ENCODE results near the gene SAPCD1.

Gene SAPCD1

DNA sequence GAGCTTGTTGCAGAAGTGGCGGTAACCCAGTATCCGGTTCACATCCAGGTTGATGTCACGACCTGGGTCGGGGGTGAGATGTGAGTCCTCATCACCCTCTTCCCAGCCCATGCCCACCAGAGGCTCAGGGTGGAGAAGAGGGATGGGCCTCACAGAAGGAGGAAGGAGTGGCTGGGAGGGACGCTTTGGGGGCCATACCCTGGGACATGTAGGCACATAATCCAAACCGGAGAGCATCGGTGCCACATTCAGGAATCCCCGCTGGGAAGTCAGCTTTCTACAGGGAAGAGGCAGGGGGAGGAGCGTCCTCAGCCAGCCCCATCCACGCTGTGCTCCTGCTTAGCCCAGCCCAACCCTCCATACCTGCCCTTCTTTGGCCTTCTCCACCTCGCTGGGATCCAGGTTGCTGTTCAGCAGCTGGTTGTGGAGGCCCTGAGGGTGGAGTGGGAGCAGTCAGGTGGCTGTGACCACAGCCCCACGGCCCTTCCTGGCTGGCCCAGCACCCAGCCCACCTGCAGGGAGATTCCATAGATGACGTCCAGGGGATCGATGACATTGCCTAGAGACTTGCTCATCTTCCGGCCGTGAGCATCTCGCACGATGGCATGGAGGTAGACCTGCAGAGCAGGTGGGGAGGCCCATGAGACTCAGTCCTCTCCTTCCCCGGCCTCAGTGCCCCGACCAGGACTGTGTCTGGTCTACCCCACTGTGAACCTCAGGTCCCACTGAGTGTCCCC lies 18.2 kb downstream of the SAPCD1 start:
- TF ChIP-seq, protein P1, sequence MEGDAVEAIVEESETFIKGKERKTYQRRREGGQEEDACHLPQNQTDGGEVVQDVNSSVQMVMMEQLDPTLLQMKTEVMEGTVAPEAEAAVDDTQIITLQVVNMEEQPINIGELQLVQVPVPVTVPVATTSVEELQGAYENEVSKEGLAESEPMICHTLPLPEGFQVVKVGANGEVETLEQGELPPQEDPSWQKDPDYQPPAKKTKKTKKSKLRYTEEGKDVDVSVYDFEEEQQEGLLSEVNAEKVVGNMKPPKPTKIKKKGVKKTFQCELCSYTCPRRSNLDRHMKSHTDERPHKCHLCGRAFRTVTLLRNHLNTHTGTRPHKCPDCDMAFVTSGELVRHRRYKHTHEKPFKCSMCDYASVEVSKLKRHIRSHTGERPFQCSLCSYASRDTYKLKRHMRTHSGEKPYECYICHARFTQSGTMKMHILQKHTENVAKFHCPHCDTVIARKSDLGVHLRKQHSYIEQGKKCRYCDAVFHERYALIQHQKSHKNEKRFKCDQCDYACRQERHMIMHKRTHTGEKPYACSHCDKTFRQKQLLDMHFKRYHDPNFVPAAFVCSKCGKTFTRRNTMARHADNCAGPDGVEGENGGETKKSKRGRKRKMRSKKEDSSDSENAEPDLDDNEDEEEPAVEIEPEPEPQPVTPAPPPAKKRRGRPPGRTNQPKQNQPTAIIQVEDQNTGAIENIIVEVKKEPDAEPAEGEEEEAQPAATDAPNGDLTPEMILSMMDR (IDR thresholded peaks at IDR 0.05; ENCODE audit: low read depth, low read length) = no peak
- no peak overlapping the region for H3K4me3 ChIP-seq (ENCODE audit: low read depth, low read length)

DNA sequence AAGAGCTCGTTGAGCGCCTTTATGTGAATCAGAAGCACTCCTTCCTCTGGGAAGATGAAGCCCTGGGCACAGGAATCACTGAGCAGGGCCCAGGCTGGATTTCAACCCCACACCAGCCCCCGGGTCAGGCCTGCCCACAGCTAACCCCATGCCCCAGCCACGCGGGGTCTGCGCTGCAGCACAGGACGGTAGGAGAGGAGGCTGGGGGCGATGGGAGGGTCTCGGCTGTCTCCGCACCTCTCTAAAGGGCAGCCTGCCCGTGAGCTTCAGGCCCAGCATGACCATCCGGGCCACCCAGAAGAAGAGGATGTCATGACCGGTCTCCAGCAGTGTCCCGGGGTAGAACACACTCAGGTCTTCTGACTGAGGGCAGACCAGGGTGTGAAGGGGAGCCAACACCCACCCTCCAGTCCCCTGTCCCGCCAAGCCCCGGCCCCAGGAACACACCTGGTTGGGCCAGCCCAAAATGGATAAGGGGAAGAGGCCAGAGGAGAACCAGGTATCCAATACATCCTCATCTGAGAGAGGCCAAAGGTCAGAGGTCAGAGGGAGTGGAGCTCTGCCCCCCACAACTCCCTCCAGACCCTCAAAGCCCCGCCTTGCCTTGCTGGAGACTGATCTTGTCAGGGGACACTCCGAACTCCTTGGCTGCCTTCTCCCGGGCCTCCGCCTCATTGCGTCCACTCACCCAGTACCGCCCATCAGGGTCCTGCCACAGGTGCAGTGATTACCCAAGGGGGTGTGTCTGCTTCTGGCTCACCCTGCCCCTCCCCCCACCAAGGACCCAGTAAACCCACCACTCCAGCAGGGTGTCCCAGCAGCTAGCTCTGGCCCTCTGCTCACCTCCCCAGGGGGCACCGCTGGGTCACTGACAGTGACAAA lies 19.0 kb downstream of the SAPCD1 start:
- TF ChIP-seq, protein P1 (IDR thresholded peaks at IDR 0.05; ENCODE audit: low read depth, low read length) = no peak
- H3K4me3 ChIP-seq (ENCODE audit: low read depth, low read length) = no peak overlapping the region

DNA sequence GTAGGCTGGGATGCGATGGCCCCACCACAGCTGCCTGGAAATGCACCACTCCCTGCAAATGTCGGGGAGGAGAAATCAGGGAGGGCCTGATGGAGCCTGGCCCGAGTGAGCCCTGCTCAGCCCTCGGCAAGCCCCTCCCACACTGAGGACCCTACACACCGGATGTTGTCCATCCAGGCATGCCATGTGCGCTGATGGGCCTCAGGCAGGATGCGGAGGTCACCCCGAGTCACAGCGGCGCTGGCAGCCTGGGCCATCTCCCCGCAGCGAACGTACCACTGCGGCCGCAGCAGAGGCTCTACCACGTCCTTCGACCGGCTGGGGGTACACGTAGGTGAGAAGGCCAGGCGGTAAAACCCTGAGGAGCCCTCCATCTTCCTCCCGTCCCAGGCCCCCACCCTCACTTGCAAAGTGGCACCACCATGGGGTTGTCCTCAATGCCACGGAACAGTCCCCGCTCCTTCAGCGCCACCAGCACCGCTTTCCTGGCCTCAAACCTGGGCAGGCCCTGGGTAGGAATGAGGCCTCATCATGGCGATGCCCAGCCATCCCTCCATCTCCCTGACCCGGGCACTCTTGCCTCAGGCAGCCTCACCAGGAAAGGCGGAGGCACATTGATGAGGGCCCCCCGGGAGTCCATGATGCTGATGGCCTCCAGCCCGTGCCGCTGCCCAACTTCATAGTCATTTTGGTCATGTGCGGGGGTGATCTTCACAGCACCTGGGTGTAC lies 19.8 kb downstream of the SAPCD1 start:
- TF ChIP-seq, protein P1 (IDR thresholded peaks at IDR 0.05; ENCODE audit: low read depth, low read length) = no peak
- no peak overlapping the region for H3K4me3 ChIP-seq (ENCODE audit: low read depth, low read length)

DNA sequence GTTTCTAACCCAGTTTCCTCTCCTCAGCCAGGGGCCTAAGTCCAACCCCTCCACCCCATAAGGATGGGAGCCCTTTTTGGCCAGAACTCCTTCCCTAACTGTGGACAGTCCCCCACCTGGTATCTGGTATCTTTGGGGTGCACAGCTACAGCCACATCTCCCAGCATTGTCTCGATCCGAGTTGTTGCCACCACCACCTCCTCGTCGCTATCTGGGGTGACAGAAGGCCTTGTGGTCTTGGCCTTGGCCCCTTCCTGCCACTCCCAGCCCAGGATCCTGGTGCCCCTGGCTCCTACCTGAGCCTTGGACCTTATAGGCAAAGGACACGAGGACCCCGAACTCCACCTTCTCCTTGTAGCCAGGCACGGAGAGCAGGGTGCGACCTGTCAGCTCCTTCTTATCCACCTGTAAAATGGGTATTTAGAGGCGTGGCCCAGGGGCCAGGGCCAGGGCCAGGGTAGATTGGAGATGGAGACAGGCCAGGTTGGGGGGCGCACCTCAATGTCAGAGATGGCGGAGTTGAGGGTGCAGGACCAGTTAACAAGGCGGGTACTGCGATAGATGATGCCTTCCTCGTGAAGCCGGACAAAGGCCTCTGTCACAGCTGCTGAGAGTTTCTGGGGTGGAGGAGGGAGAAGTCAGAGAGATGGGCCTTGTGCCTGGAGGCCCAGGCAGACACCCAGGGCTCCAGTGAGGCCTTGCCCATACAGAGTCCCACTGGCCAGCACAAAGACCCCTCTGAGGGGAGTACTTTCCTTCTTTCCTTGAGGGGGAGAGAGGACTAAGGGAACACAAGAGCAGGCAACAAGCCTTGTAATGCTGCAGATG lies 21.9 kb downstream of the SAPCD1 start:
- no peak overlapping the region for H3K4me3 ChIP-seq (ENCODE audit: low read depth, low read length)
- TF ChIP-seq, protein P1 (IDR thresholded peaks at IDR 0.05; ENCODE audit: low read depth, low read length) = no peak

DNA sequence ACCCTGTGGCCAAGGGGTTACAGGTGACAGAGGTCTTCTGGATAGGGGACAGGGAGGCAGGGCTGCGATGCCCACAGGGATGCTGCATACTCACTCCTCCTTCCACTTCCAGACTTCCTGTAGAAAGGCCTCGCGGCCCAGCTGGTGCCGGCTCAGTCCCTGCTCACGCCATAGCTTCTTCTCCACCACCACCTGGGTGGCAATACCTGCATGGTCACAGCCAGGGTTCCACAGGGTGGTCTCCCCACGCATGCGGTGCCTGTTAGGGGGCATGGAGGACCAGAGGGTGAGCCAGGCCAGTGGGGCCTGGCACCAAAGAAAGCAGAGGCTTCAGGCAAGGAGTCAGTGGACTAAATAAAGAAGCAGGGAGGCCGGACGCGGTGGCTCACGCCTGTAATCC lies 23.0 kb downstream of the SAPCD1 start:
- no peak overlapping the region for H3K4me3 ChIP-seq (ENCODE audit: low read depth, low read length)
- TF ChIP-seq, protein P1 (IDR thresholded peaks at IDR 0.05; ENCODE audit: low read depth, low read length) = no peak

DNA sequence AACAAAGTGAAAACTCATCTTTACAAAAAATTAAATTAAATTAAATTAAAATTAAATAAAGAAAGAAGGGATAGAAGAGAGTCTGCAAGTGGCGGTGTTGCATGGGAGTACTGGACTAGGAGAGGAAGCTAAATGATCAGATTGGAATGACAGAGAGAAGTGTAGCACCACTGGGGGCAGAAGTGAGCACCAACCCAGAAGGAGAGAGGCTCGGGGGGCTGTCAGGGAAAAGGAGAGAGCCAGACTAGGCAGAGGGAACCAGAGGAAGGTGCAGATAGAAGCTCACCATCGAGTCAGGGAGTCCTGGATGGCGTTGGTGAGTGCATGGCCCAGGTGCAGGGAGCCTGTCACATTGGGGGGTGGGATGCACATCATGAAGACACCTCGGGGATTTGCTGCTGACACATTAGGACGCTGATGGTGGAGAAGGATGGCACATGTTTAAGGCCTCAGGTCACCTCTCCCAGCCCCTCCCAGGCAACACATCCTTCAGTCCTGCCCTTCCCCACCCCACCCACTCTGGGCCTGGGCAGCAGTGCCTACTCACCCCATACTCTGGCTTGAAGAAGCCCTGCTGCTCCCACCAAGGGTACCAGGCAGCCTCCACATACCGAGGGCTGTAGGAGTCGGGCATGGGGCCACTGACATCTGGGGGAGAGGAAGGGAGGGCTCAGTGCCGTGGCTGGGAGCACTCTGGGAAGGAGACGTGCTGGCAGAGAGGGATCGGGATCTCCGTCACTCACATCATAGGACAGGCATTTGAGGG lies 29.1 kb downstream of the SAPCD1 start:
- H3K4me3 ChIP-seq (ENCODE audit: low read depth, low read length) = no peak overlapping the region
- TF ChIP-seq, protein P1 (IDR thresholded peaks at IDR 0.05; ENCODE audit: low read depth, low read length) = peak; percentile 65
